Measurements from ENCODE around the gene TRIM68.

The TRIM68 gene

GRCh38 chr11:4606231-4607015 is 1.6 kb downstream of the TRIM68 start:
- DNase-seq (ENCODE audit: extremely low read depth in 1 of 2, low read depth in 1 of 2) = no peak

DNA sequence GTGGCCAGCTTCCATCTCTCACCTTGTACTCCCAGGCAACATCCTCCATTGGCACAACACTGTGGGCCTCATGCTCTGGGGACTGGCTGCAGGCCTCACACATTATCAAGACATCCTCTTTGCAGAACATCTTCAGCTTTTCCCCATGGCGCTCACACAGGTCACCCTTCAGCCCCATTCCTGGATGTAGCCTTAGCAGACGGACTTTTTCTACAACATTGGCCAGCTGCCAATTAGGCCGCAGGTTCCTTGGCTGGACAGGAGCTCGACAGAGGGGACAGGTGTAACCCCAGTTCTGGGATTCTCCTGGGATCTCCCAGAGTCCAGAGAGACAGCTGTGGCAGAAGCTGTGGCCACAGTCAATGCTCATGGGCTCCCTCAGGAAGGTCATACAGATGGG is 3.0 kb downstream of the TRIM68 start:
- no peak for DNase-seq (ENCODE audit: extremely low read depth in 1 of 2, low read depth in 1 of 2)

- DNase-seq (ENCODE audit: extremely low read depth in 1 of 2, low read depth in 1 of 2) = no peak
These were observed 14.3 kb downstream of the TRIM68 start, which contains the start of gene OR52I1 for GRCh38 chr11:4593739-4594138. TSS of gene OR52I1 (plus strand) at chr11:4594039. CDS start at chr11:4594039, 0 bp downstream.

- no peak for DNase-seq (ENCODE audit: extremely low read depth in 1 of 2, low read depth in 1 of 2)
These were observed 19.0 kb downstream of the TRIM68 start for GRCh38 chr11:4589017-4589416.

GRCh38 chr11:4581443-4581842 is 26.6 kb downstream of the TRIM68 start, which contains the start of gene OR52I2:
TSS of gene OR52I2 (plus strand) at chr11:4581743.
- no peak for DNase-seq (ENCODE audit: extremely low read depth in 1 of 2, low read depth in 1 of 2)

DNA sequence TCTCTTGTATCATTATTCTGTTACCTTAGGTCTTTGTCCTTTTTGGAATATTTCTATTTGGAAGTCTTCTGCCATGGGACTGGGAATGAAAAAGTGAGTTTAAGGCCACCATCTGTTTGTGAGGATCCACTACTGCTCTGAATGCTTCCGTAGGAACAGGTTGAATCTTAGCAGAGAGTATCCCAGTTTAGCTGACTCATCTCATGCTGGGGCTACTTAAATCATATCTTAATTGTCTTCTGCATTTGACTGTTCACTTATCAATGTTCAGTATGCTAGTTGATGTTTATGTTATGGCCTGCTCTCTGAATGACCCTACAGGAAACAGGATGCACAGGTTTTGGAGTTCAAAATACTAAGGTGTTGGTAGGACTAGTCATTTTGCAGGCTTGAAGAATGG is 27.9 kb downstream of the TRIM68 start:
- no peak for DNase-seq (ENCODE audit: extremely low read depth in 1 of 2, low read depth in 1 of 2)

DNA sequence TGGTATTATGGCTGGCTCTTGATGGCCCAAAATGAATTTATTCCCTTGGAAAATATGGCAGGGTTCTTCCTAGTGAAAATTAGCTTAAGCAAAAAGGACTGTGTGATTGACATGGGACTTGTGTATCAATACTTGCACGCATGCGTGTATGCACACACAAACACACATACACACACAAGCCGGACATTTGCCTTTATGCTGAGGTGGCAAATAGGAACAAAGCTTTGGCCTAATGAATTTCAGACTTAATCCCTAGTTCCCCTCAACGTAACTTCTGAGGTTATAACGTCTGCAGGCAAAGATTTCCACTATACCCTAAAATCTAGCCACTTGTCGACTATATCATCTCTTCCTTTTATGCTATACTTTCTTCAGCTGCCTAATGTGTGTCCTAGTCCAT is 29.4 kb downstream of the TRIM68 start:
- DNase-seq (ENCODE audit: extremely low read depth in 1 of 2, low read depth in 1 of 2) = no peak

GRCh38 chr11:4577761-4578160 is 30.3 kb downstream of the TRIM68 start:
- DNase-seq (ENCODE audit: extremely low read depth in 1 of 2, low read depth in 1 of 2) = no peak

GRCh38 chr11:4576880-4577279 is 31.2 kb downstream of the TRIM68 start:
- no peak for DNase-seq (ENCODE audit: extremely low read depth in 1 of 2, low read depth in 1 of 2)

GRCh38 chr11:4569075-4569474 is 39.0 kb downstream of the TRIM68 start:
- no peak for DNase-seq (ENCODE audit: extremely low read depth in 1 of 2, low read depth in 1 of 2)

DNA sequence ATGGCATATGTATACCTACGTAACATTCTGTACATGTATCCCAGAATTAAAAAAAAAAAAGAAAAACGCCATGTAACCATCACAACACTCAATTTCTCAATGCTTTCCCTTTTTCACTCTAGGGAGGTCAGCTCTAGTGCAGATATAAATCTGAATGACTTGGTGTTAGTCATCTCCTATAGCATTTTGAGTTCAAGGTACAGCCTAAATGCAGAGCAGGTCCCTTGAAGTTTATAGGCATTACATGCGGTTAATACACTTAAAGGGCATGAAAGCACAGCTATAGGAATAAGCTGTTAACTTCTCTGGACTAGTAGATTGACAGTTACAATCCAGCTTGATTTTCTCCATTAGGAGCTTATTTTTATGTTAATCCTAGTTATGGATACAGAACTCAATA is 42.7 kb downstream of the TRIM68 start:
- no peak for DNase-seq (ENCODE audit: extremely low read depth in 1 of 2, low read depth in 1 of 2)

- no peak for DNase-seq (ENCODE audit: extremely low read depth in 1 of 2, low read depth in 1 of 2)
These were observed 47.6 kb downstream of the TRIM68 start for GRCh38 chr11:4560467-4560866.

DNA sequence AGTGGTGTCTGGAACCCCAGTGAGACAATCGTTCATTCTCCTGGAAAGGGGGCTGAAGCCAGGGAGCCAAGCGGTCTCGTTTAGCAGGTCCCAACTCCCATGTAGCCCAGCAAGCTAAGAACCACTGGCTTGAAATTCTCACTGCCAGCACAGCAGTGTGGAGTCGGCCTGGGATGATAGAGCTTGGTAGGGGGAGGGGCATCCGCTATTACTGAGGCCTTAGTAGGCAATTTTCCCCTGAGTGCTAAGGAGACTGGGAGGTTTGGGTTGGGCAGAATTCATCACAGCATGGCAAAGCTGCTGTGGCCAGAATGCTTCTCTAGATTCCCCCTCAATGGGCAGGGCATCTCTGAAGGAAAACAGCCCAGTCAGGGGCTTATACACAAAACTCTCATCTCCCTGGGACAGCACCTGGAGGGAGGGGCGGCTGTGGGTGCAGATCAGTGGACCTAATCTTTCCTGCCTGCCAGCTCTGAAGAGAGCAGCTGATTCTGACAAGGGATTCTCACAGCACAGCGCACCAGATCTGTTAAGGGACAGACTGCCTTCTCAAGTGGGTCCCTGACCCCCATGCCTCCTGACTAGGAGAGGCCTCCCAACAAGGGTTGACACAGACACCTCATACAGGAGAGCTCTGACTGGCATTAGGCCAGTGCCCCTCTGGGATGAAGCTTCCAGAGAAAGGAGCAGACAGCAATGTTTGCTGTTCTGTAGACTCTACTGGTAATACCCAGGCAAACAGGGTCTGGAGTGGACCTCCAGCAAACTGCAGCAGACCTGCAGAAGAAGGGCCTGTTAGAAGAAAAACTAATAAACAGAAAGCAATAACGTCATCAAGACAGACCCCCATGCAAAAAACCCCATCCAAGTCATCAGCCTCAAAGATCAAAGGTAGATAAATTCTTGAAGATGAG is 48.2 kb downstream of the TRIM68 start:
- no peak for DNase-seq (ENCODE audit: extremely low read depth in 1 of 2, low read depth in 1 of 2)

DNA sequence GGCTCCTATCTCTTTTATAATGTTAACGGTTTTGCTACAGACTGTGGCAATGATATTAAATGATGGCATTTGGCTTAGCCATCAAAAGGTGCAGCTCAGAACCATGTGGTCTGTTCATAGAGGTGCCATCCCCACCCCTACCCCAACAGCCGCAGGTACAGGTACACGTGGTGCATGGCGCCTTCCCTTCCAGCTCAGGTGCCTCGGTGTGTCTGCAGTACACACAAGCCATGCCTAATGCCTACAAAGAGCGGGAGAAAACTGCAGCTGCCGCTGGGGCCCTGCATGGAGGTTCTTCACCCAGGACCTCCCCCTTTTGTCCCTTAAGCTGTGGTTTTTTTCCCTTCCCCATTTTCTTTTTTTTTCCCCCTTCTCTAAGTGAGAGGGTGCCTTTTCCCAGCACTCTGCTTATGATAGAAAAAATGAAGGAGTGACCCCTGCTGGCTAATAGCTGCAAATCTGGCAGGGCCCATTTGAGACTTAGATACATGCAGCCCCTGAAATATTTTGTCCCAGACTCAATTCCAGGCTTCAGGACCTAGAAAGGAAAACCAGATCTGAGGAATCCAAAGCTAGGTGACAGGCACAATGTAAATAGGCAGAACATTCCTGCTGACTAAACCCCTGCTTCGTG is 56.6 kb downstream of the TRIM68 start:
- no peak for DNase-seq (ENCODE audit: extremely low read depth in 1 of 2, low read depth in 1 of 2)
